SH-SY5Y (cell line): ENCODE results near the gene TMEM186.

ENCODE experiments used
- GATA2 ChIP-seq: IDR thresholded peaks from 2 replicates; pipeline ENCODE4 v1.6.1; 2011; ENCODE audit warnings: mild to moderate bottlenecking, low read depth, low read length
- GATA3 ChIP-seq: IDR thresholded peaks from 2 replicates; pipeline ENCODE4 v1.6.1; 2011; ENCODE audit warnings: low read depth, mild to moderate bottlenecking, low read length, moderate library complexity

DNA sequence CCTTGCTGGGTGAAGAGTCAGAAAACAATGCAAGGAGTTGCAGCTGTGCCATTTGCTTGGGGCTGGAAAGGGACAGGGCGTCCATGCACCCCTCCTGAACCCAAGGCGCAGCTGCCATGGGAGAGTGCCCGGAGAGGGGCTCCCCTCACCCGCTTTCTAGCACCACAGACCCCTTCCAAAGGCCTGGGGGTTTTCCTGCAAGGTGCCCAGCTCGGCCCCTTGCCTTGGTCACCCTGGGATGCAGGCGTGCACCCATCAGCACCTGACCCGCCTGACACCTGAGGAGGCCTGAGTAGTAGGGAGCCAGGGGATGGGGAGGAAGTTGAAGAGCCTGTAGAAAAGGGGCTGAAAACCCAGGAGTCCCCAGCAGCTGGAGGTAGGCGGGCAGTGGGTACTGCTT, 30.3 kb downstream of the TMEM186 start:
- TF ChIP-seq GATA2, result no peak
- no peak for TF ChIP-seq GATA3
